Amygdala (tissue), 56 donors: ENCODE data around the gene IL12A.

Experiments
- DNase-seq, 56 donors: peaks; one replicate each; lab custom pipeline; 2025; lab: John Stamatoyannopoulos, UW

The IL12A gene

DNA sequence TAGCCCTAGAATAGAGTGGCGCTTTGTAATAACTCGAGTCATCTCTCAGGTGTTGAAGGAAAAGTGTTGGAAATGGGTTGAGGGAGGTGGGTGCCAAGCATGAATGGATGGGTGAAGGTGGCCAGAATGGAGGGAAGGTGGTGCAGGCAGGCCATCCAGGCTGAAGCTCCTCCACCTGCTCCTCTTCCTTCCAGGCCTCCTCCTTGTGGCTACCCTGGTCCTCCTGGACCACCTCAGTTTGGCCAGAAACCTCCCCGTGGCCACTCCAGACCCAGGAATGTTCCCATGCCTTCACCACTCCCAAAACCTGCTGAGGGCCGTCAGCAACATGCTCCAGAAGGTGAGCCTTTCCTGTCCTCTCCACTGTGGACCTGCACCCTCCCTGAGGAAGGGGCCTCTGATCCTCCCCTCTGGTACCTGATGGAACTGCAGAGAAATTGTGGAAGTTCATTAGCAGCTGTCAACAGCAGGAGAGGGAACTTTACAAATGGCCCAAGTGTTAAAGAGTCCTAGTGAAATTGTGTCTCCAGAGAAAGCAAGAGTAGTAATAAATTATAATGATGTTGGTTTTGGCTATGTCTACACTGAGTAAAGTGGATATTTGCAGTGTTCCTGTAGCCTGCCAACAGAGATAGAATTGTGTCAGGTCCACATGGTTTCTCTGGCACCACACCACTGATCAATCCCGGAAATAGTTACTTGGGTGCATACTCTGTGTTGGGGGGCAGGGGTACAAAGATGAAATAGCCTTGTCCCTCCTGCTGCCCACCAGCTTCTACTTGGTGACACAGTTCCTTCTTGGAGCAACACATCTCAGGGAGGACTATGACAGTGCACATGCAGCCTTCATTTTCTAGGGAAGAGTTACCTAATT is 1.6 kb downstream of the IL12A start:
- no peak for DNase-seq

DNA sequence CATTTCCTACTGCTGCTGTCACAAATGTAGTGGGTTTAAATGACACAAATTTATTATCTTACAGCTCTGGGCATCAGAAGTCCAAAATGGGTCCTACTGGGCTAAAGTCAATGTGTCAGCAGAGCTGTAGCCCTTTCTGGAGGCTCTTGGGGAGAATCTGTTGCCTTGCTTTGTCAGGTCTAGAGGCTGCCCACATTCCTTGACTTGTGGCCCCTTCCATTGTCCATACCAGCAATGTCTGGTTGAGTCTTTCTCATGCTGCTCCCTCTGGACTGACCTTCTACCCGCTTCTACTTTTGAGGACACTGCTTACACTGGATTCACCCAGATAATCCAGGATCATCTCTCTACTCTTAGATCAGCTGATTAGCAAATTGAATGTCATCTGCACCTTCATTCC is 3.0 kb downstream of the IL12A start:
- no peak for DNase-seq

DNA sequence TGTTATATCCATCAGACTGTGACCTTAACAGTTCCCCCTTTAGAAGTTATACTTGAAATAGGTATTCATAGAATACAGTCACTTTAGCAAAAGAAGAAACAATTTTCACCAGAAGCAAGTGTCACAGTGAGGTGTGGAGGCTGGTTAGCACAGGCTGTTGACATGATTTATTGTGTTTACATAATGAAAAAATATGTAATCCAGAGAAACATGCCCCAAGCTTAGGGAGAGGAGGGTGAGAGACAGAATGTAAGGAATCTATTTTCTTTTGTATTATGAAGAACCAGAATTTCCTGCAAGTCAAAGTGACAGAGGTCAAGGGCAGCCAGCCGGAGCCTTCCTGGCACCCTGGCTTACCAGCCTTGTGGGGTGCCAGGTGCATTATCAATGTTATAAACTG is 4.0 kb downstream of the IL12A start:
- DNase-seq = no peak

DNA sequence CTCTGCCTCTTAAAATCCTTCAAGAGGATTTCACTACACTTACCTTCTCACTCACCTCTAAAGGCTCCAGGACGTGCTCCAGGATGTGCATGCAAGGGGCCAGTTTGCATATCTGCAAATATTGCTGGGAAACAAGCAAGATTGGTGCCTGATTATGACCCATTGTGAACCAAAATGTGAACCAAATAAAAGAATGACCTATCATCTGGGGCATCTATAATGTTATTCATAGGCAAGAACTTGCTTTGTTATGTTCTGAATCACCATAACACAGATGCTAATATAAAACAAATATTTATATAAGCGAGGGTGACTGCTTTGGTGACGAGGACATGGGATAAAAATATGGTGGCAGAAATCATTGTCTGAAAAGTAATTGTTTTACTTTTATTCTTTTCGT is 5.5 kb downstream of the IL12A start:
- no peak for DNase-seq

DNA sequence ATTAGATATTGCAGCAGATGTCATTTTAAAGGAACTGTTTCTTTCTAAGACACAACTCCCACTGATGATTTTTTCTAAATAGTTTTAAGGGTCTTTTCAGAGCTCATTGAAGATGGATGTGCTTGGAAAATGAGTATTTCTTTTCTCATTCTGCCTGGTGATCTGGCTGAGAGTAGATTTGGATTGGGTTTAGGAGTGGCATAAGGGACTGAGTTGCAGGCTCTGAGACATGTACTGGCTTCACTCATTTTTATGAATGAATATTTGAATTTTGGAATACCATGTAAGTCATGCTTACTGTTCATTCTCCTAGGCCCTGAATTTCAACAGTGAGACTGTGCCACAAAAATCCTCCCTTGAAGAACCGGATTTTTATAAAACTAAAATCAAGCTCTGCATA is 6.5 kb downstream of the IL12A start:
- DNase-seq = no peak

DNA sequence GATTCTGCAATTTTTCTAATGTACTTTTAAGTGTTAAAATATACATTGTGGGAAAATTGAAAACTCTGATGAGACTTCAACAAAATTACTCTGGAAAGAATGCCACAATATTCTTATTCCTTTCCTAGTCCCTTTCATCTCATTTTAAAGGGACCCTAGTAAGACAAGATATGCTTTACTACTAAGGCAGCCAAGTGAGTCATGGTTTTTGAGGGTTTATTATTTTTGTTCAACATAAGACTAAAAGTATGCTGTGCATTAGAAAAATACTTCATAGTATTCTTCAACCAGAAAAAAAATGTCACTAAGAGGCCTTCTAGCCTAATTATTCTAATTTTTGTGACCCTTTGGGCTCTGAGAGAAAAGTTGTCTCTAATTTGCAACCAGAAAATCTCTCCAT is 7.4 kb downstream of the IL12A start:
- no peak for DNase-seq

DNA sequence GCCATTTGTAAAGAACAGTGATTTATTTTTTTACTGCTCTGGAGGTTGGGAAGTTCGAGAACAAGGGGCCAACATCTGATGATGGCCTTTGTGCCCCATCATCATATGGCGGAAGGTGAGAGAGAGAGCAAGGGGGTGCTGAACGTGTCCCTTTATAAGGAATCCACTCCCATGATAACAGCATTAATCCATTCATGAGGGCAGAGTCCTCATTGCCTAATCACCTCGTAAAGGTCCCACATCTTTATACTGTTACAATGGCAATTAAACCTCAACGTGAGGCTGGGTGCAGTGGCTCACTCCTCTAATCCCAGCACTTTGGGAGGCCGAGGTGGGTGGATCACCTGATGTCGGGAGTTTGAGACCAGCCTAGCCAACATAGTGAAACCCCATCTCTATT is 8.3 kb downstream of the IL12A start:
- no peak for DNase-seq

DNA sequence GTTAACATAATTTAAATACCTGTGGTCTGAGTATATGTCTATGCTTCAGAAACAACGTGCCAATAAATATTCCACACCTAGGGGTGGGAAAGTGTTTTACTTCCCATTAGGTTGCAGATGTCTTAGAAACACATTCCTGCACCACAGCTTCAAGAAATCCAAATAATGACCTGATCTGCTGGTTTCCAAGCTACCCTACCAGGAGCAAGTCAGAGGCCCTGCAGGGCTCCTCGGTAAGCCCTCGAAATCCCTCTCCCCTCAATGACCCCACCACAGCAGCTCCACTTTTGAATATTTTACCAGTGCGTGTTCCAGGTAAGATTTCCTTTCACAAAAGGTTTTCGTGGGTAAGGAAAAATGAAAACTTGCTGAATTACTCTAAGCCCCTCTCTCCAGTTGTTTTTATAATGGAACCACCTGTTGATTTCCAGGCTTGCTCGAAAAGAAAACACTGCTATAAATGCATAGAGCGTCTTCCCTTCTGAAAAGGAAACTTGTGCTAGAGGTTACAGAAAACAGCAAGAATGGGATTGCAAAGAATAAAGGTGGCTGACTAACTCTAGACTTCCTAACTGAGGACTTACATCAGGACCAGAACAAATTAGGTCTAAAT is 12.6 kb downstream of the IL12A start:
- DNase-seq = no peak

DNA sequence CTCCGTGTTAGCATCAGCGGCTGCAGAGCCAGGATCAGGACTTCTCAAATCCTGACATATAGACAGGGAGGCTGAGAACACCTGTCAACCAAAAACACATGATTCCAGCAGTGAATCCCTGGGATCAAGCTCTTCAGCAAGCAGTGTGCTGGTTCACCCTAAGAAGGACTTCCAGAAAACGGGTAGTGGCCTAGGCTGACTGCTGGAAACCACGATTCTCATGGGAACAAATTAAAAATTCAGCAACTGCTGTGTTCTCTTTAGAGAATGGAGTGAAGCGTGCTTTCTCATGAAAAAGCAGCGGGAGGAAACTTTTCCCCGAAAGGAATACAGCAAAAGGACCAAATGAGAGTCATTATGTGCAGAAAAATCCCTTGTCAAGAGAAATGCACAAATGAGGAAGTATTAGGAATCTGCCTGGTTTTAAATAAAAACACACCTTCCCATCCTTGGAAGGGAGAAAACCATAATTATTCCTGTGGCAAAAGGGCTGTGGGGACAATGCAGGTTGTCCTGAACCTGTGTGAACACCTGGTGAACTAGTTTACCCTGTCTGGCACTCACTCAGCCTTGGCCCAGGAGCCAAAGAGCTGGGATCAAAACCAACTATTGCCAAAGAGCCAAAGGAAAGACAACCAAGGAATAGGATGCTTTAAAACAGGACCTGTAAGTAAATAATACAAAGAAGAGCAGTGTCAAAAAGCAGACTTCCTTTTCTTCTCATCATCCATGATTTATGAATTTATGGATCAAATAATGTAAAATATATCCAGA is 13.4 kb downstream of the IL12A start:
- DNase-seq = peak in 3 of 56 donors; percentile 4 to 9 (median 6)

DNA sequence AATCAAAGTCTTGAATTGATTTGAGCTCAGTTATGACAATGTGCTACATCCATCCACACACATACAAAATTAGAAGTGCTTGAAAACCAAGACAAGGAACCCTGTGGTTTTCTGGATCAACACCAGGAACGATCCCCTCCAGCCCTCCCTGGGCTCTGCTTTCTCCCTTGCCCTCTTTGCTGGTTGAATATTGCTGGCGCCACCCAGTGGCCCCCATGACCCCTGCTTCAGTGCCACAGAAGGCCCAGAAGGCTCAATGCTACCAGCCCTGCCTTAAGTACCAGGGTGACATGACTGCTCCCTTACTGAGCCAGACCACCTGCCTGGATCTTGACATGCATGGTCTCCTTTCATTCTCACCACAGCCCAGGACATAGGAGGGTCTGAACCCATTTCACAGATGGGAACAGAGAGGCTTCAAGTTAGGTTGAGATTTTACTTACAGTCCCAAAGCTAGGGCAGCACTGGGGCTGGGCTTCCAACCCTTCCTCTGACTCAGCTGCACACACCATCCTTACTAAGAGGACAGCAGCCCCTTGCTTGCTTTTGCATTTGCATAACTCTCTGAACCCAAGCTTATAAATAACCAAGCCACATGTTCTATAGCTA is 15.0 kb downstream of the IL12A start:
- DNase-seq = peak in 50 of 56 donors; percentile 3 to 87 (median 42)

DNA sequence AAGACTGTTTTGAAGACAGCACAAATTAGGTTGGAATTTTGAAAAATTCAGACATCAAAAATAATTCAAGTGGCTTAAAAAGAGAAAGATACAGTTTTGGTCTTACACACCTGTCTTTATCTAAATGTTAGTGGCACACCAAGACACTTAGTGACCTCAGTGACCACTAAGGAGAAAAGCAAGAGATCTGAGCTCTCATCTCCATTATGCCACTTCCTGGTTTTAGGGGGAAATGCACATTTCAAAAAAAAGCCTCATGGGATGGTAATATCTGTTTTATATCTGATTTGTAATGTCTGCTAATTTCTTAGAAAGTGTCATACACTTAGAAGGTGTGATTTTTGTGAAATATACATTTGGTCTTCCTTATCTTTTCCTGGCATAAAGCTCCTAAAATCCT is 16.4 kb downstream of the IL12A start:
- DNase-seq = no peak

DNA sequence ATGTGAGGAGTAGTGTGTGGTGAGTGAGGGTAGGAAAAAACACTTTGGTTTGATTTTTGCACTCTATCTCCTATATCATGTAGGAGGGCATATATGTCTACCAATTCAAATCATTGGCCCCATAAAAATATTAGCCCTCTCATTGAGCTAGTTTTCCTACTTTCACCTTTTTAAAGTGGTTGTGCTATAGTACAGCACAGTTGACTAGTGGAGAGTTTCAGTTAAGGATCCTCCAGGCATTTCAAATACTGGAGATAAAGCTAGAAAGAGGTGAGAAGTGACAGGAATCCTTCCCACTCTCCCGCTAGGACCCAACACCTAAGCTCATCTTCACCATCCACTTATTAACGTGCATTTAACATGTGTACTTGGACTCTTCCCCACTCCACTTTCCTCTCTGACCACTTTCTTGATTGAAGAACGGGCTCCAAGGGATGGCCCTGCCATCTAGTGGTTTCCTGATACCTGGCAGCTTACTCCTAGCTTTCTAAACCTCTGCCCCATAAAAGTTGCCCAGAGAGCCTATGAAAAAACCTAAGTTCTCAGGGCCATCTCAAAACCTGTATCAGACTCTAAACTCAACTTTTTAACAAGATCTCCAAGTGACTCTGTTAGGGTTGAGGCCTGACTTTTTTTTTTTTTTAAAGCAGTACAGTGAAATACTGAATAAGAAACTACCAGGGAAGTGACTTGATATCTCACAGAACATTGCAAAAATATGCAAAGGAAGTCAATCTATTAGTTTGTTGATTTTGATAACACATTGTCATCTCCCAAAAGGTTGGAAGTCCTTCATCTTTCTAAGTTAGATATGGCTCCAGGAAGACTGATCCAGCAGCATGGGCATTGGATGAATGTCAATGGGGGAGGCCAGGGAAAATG is 17.9 kb downstream of the IL12A start:
- peak in 44 of 56 donors; percentile 2 to 68 (median 27) for DNase-seq

DNA sequence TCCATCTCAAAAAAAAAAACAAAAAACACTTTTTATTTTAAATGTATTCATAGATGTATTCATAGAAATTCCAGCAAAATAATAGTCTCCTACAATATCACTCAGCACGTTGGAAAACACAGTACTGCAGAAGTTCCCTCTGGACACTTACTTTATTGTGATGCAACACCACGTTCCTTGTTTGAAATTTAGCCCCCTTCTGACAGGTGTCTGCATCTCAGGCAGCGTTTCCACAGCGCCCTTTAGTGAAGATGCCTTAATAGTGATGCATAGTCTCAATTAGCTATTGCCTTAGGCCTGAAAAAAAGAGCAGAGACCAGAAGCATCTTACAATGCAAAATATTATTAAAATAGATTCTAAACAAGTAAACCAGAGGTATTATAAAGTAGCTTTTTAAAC is 20.3 kb downstream of the IL12A start:
- DNase-seq = no peak

DNA sequence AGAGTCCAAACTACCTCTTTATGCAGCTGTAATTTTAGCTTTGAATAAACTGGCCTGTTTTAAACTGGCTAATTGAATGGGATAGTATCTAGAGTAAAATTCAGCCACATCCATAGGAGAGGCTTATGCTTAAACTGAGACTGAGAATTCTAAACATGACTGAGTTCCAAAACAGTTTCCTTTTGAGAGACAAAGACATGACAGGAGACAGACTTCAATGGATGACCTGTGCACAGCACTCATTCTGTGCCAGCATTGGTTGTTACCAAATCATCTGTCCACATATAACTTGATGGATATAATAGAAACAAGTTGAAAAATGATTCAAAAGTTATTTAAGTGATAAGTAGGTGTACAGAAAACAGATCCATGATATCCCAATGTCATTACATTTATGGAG is 20.9 kb downstream of the IL12A start:
- DNase-seq = no peak

DNA sequence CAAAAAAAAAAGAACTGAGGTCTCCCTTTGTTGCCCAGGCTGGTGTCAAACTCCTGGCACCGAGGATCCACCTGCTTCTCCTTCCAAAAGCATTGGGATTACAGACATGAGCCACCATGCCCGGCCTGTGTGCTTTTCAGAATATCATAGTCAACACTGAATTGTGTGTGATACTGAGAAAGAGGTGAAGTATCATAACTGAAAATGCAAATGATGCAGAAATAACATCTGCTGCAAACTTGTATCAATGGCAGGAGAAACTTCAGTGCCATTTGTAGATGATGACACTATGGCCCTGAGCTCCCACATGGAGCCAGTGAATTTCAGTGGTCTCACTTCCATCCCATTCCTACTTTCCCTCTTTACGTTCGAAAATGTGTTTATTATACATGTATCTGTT is 21.9 kb downstream of the IL12A start:
- no peak for DNase-seq

DNA sequence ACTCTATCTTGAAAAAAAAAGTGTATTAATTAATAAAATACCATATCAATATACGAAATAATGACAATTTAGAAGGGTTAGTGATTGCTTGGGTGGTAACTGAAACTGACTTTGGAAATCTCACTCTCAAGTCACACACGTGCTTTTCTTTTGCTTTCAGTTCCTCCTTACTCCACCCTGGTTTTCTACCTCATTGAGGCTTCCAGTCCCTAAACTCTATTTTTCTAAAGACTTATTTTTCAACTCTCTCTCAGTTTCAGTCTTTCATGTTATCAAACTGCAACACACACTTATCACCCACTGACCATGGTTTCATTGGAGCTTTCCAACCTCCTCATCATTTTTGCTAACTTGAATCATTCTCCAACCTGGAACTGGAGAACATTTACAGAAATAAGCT is 23.5 kb downstream of the IL12A start:
- DNase-seq = no peak

DNA sequence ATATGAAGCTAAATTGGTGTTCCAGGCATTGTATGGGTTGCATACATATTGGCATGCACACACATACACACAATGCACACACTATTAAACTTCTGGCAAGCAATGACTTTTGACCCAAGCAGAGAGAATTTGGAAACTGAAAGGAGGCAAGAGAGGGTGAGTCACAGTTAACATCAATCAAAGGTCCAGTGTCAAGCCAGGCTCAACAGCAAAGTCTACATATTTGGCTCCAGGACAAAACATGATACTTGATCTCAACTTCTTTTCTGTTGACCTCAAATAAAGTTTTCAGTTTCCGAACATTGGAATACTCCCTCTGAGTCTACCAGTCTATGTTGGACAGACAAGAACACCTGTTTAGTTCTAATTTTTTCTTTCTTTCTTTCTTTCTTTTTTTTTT is 28.3 kb downstream of the IL12A start:
- no peak for DNase-seq

DNA sequence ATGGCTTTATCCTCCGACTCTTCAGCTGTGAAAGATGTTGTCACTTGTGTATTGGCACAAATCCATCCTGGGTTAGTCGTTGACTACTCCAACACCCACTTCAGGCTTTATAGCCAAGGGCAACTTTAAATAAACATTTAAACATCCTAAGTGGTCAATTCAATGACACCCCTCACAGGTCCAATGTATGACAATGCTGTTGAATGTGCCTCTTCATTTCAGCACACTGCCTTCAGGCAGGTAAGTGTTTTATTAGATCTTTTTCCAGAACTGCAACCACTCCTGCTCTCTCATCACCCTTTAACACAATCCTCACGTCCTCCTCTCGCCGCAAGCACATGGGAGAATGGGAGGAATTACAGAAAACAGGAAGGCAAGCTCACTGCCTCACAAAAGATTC is 30.3 kb downstream of the IL12A start:
- DNase-seq = no peak

DNA sequence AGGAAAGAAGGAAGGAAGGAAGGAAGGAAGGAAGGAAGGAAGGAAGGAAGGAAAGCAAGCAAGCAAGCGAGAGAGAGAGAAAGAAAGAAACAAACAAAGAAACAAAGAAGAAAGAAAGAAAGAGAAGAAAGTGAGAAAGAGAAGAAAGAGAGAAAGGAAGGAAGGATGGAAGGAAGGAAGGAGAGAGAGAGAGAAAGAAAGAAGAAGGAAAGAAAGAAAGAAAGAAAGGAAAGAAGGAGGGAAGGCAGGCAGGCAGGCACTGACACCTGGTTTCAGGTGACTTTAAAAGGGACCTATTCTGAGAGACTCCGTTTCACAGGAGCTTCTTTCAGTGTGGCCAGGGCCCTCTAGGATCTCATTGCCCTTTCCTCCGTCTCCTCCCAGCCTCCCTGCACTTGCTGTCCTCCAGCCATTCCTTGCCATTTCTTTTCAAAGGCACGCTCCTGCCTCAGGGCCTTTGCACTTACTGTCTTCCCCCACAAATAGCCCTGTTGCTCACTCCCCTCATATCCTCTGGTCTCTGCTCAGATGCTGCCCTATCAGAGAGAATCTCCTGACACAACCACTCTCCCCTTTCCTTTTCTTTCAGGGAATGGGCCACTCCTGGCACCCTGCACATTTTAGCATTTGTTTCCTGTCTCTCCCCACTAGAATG is 31.5 kb downstream of the IL12A start:
- DNase-seq = no peak

DNA sequence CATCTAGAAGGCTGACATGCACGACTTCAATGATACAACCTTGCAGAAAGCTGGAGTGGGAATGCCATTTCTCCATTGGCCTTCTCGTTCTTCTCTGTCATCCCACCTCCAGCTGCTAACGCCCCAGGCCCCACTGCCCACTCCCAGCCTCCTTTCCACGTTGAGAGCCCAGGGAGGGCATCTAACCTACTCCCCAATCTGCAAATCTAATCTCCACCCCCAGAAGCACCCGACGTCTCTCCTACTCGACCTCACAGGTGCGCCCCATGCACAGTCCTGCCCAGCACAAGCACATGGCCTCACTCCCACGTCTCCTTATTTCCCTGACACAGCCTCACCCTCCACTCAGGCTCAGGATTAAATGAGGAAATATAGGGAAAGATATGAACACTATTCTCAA is 33.4 kb downstream of the IL12A start:
- DNase-seq = no peak
